Stomach (tissue), 9 donors: ENCODE measurements around the gene PPP2R5C. TPM values are rescaled to one million over a fixed set of nuclear protein-coding genes. Genes with fewer than 3 reads are reported as not detected.
A peak's percentile ranks its signal among the peaks of the same experiment; 100 is the strongest.

Source experiments
- DNase-seq, 2 donors: peaks; one replicate each; pipeline versions ENCODE4 v3.0.0 to v3.0.0-alpha.2; 2013 to 2019
- H3K27ac ChIP-seq, 5 donors: fragments of 200-600 bp in 4 of 5; sonication (generic) in 4 of 5; one replicate each; pipeline ENCODE4 v1.5.1; 2013 to 2019; ENCODE audit warnings: mild to moderate bottlenecking in 1 of 5, moderate library complexity in 1 of 5
- H3K27me3 ChIP-seq, 3 donors: fragments of 200-600 bp; sonication (generic); one replicate each; pipeline ENCODE4 v1.5.1; 2017 to 2019; ENCODE audit warnings: mixed run types in 1 of 3
- H3K36me3 ChIP-seq, 4 donors: fragments of 200-600 bp; sonication (generic); 1 replicate in 3 of 4; 2 replicates in 1 of 4; pipeline ENCODE4 v1.5.1; 2016 to 2019
- H3K4me1 ChIP-seq, 4 donors: fragments of 200-600 bp; sonication (generic); one replicate each; pipeline ENCODE4 v1.5.1; 2016 to 2019
- H3K4me3 ChIP-seq, 4 donors: fragments of 200-600 bp; sonication (generic) in 3 of 4; one replicate each; pipeline ENCODE4 v1.5.1; 2016 to 2019; ENCODE audit warnings: mild to moderate bottlenecking in 1 of 4
- H3K9me3 ChIP-seq, 4 donors: fragments of 200-600 bp; sonication (generic); one replicate each; pipeline ENCODE4 v1.5.1; 2016 to 2019
- EP300 ChIP-seq: sonication (generic); formaldehyde crosslinking; IDR thresholded peaks from one replicate; pipeline ENCODE4 v1.6.1; 2017; ENCODE audit warnings: antibody characterized with exemption
- POLR2A ChIP-seq, 4 donors: fragments of 450-650 bp; IDR thresholded peaks; one replicate each; pipeline ENCODE4 v1.6.1; 2016; ENCODE audit warnings: antibody characterized with exemption in 4 of 4, control low read depth in 2 of 4, mild to moderate bottlenecking in 1 of 4, moderate library complexity in 1 of 4
- POLR2AphosphoS5 ChIP-seq, 3 donors: sonication (generic); formaldehyde crosslinking; IDR thresholded peaks; one replicate each; pipeline ENCODE4 v1.6.1; 2016; ENCODE audit warnings: antibody characterized with exemption in 3 of 3
- WGBS, 5 donors: extraction: QIAGEN DNeasy Blood & Tissue Kit in 3 of 5; methylation state at CpG; one replicate each; pipeline versions ENCODE4 v1.1.5 to v1.1.7; 2013 to 2018; 5-methylcytosine and 5-hydroxymethylcytosine counted together
- intact Hi-C: fragments of 100-400 bp; cut with DNase I; formaldehyde crosslinking; loops from one replicate; pipeline ENCODE4 v1.15.1; 2023; ENCODE audit warnings: low total_unique reads
- polyA plus RNA-seq, 3 donors: library from polyadenylated mRNA; stranded (reverse); fragments of 200-250 nt; gene quantifications; one replicate each; pipeline ENCODE4 v1.2.3, GENCODE V29; 2013
- total RNA-seq, 5 donors: library from RNA; depleted of rRNA; stranded (reverse); fragments of >200 nt; gene quantifications; one replicate each; pipeline versions ENCODE4 v1.1.0 to v1.2.3, GENCODE V29; 2014 to 2016
- TF ChIP-seq, protein P1 (sequence below), 7 experiments: fragments of 450-650 bp in 4 of 7; fragments of 200-600 bp in 3 of 7; sonication (generic) in 3 of 7; IDR thresholded peaks; one replicate each; pipeline ENCODE4 v1.5.1; 2016 to 2019; ENCODE audit warnings: antibody characterized with exemption in 7 of 7, control low read depth in 2 of 7, mild to moderate bottlenecking in 1 of 7
- donor health status: healthy with polysubstance abuse.
- donor health status: Bipolar disorder and iron deficiency.
- donor health status: healthy.

Gene PPP2R5C
- total and polyA plus RNA-seq, 8 donors, result 19.7 to 175 (median 89.6) TPM

- 48 to 64% (median 59%) methylated on average over 2 of the region's 2 CpGs for WGBS, 5 donors
- Histone ChIP-seq H3K27me3 (no peaks in the 10 kb centered on the region), H3K4me1 (peaks cover 36 to 91% (median 67%) of the 10 kb centered on the region in 4 donors), H3K4me3 (no peak overlapping the region), H3K36me3 (peaks cover 0 to 13% (median 6%) of the 10 kb centered on the region in 4 donors), H3K9me3 (no peaks in the 10 kb centered on the region), H3K27ac (peak overlapping the region in 2 of 5 donors; percentile 87 to 89)
- no peak for DNase-seq
- intact Hi-C loops, result no loop called here
- TF ChIP-seq POLR2AphosphoS5 (IDR thresholded peaks at IDR 0.05) (no peak), POLR2A (IDR thresholded peaks at IDR 0.05) (no peak), EP300 (no peak)
- TF ChIP-seq, protein P1, sequence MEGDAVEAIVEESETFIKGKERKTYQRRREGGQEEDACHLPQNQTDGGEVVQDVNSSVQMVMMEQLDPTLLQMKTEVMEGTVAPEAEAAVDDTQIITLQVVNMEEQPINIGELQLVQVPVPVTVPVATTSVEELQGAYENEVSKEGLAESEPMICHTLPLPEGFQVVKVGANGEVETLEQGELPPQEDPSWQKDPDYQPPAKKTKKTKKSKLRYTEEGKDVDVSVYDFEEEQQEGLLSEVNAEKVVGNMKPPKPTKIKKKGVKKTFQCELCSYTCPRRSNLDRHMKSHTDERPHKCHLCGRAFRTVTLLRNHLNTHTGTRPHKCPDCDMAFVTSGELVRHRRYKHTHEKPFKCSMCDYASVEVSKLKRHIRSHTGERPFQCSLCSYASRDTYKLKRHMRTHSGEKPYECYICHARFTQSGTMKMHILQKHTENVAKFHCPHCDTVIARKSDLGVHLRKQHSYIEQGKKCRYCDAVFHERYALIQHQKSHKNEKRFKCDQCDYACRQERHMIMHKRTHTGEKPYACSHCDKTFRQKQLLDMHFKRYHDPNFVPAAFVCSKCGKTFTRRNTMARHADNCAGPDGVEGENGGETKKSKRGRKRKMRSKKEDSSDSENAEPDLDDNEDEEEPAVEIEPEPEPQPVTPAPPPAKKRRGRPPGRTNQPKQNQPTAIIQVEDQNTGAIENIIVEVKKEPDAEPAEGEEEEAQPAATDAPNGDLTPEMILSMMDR (IDR thresholded peaks at IDR 0.05), result no peak
Measured at GRCh38 chr14:101828046-101828445, 66.5 kb downstream of the PPP2R5C start.

- TF ChIP-seq EP300, result no peak
- TF ChIP-seq POLR2A (IDR thresholded peaks at IDR 0.05), result no peak
- TF ChIP-seq, protein P1 (IDR thresholded peaks at IDR 0.05), result no peak
- no peak for TF ChIP-seq POLR2AphosphoS5 (IDR thresholded peaks at IDR 0.05)
- Histone ChIP-seq H3K9me3 (no peaks in the 10 kb centered on the region), H3K4me3 (no peak overlapping the region), H3K27me3 (no peaks in the 10 kb centered on the region), H3K4me1 (peaks cover 33 to 91% (median 65%) of the 10 kb centered on the region in 4 donors), H3K36me3 (peaks cover 0 to 14% (median 6%) of the 10 kb centered on the region in 4 donors), H3K27ac (no peak overlapping the region)
- WGBS, 5 donors, result 69 to 89% (median 78%) methylated on average over 4 of the region's 4 CpGs
- no peak for DNase-seq
- intact Hi-C loops, result no loop called here
Measured at GRCh38 chr14:101830271-101830670, 68.8 kb downstream of the PPP2R5C start.

DNA sequence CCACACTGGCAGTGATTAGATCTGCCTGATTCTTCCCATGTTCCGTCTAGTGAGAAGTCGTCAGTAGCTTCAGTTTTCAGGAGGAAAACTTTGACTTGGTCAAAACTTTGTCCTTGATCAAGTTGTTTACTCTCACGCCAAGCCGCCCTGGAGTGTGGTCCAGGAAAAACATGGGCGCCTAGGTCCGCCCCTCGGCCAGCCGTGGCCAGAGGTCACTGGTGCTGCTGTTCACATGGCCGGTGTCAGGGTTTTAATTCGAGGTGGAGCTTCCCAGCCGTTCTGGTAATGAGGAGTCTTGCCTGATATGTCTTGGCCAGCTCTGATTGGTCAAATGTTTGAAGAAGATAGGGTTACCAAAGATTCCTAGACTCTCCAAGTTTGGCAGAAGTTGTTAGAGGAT lies 71.5 kb downstream of the PPP2R5C start:
- WGBS, 5 donors, result 82 to 88% (median 84%) methylated on average over 11 of the region's 11 CpGs
- Histone ChIP-seq H3K27me3 (no peaks in the 10 kb centered on the region), H3K4me3 (no peak overlapping the region), H3K27ac (no peak overlapping the region), H3K9me3 (no peaks in the 10 kb centered on the region), H3K4me1 (peaks cover 41 to 97% (median 75%) of the 10 kb centered on the region in 4 donors), H3K36me3 (peaks cover 0 to 14% (median 6%) of the 10 kb centered on the region in 4 donors)
- no peak for TF ChIP-seq EP300
- no peak for TF ChIP-seq POLR2A (IDR thresholded peaks at IDR 0.05)
- TF ChIP-seq, protein P1 (IDR thresholded peaks at IDR 0.05), result no peak
- TF ChIP-seq POLR2AphosphoS5 (IDR thresholded peaks at IDR 0.05), result no peak
- intact Hi-C loops, result no loop called here
- DNase-seq, result no peak

DNA sequence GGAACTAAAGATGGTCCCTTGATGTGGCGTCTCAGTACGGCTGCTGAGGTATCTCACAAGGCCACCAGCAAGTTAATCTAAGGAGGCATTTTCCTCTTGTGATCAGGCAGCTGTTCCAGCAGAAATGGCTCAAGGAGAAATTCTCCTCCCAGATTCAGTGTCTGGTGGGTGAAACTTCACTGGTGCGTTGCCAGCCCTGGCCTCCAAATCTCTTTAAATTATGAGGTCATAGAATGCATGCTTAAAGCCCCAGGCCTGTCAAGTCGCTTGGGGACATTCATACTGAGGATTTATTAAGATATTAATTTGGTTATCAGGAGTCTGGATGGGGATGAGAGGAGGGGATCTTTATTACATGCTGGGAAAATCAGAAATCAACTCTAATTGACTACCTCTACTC lies 72.9 kb downstream of the PPP2R5C start:
- Histone ChIP-seq H3K4me1 (peaks cover 48 to 97% (median 77%) of the 10 kb centered on the region in 4 donors), H3K27me3 (no peaks in the 10 kb centered on the region), H3K36me3 (peaks cover 0 to 12% (median 5%) of the 10 kb centered on the region in 4 donors), H3K27ac (peak overlapping the region in 4 of 5 donors; percentile 64 to 73 (median 73)), H3K9me3 (no peaks in the 10 kb centered on the region), H3K4me3 (no peak overlapping the region)
- intact Hi-C loops, result no loop called here
- TF ChIP-seq, protein P1 (IDR thresholded peaks at IDR 0.05), result no peak
- no peak for TF ChIP-seq EP300
- TF ChIP-seq POLR2AphosphoS5 (IDR thresholded peaks at IDR 0.05), result no peak
- no peak for TF ChIP-seq POLR2A (IDR thresholded peaks at IDR 0.05)
- DNase-seq, result no peak
- WGBS, 5 donors, result 68 to 88% (median 78%) methylated on average over 4 of the region's 4 CpGs
